Esophagus (tissue), 2 donors: Measurements from ENCODE around the gene TMEM147. TPM values are rescaled to one million over a fixed set of nuclear protein-coding genes. Genes with fewer than 3 reads are reported as not detected.

Experiments
- H3K27ac ChIP-seq, 2 donors: one replicate each; pipeline ENCODE4 v1.5.1; 2013; ENCODE audit warnings: low read depth in 2 of 2, mild to moderate bottlenecking in 2 of 2, inconsistent platforms in 1 of 2, low read length in 1 of 2, moderate library complexity in 1 of 2
- H3K27me3 ChIP-seq, 2 donors: one replicate each; pipeline ENCODE4 v1.6.1; 2013; ENCODE audit warnings: low read length in 2 of 2, control low read depth in 1 of 2, mild to moderate bottlenecking in 1 of 2; ENCODE audit not compliant: insufficient read depth in 2 of 2, control insufficient read depth in 1 of 2
- H3K36me3 ChIP-seq, 2 donors: one replicate each; pipeline ENCODE4 v1.6.1; 2013; ENCODE audit warnings: low read length in 1 of 2; ENCODE audit not compliant: control insufficient read depth in 2 of 2, insufficient read depth in 2 of 2
- H3K4me1 ChIP-seq, 2 donors: one replicate each; pipeline ENCODE4 v1.6.1; 2013; ENCODE audit warnings: low read length in 1 of 2; ENCODE audit not compliant: control insufficient read depth in 2 of 2, insufficient read depth in 2 of 2
- H3K4me3 ChIP-seq, 2 donors: one replicate each; pipeline ENCODE4 v1.5.1; 2013; ENCODE audit warnings: low read length in 2 of 2, mild to moderate bottlenecking in 2 of 2, low read depth in 1 of 2, moderate library complexity in 1 of 2
- H3K9me3 ChIP-seq, 2 donors: one replicate each; pipeline ENCODE4 v1.6.1; 2013; ENCODE audit warnings: mild to moderate bottlenecking in 2 of 2, low read depth in 1 of 2, low read length in 1 of 2, moderate library complexity in 1 of 2; ENCODE audit not compliant: control insufficient read depth in 2 of 2, insufficient read depth in 1 of 2
- WGBS, 2 donors: extraction: QIAGEN DNeasy Blood & Tissue Kit; methylation state at CpG; one replicate each; pipeline ENCODE4 v1.1.7; 2013; 5-methylcytosine and 5-hydroxymethylcytosine counted together
- polyA plus RNA-seq, 2 donors: library from polyadenylated mRNA; stranded (reverse); fragments of 200-250 nt; gene quantifications; one replicate each; pipeline ENCODE4 v1.2.3, GENCODE V29; 2013
- donor health status: healthy with polysubstance abuse.
- donor health status: Bipolar disorder and iron deficiency.

Gene TMEM147
- polyA plus RNA-seq, 2 donors = 61.7 to 145 TPM

DNA sequence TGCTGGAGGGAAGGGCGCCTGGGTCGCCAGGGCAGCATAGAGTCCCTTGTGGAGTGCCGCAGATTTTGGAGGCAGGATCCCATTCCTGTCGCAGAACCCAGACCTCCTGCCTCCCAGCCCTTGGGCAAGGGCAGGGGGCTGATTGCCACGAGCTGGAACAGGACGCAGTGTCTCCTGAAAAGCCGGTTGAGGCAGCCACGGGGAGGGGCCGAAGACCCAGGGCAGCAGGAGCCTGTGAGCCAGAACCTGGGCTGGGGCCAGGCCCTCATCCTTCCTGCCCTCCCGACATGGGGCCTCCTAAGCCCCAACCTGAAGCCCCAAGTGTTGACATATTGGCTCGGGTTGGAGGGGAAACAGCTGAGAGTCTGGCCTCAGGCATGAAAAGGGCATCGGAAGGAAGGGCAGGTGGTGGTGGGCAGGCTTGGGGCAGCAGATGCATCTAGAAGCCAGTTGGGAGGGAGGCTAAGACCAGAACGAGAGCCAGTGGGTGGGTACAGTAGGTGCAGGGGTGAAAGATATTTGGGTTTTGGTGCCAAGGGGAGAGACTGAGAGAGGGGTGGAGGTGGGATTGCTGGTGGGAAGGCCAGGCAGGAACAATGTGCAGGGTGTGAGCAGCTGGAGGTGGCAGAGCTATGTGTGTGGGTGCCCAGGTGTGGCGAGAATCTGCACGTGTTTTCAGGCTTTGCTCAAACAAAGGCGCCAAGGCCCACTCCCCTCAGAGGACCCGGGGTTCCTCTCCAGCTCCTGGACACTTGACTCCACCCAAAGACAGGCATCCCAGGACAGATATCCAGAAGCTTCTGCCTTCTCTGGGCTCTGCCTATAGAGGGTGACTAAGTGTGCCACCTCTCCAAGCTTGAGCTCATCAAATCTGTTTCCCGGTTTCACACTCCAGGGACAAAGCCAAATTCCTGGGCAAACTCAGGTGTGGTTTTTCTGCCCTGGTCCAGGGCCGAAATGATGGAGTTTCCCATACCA lies 15.9 kb upstream of the TMEM147 start:
- Histone ChIP-seq H3K4me1 (peaks cover 3 to 25% of the 10 kb centered on the region in 2 donors), H3K4me3 (no peak overlapping the region), H3K9me3 (peaks cover 0 to 4% of the 10 kb centered on the region in 2 donors), H3K27me3 (peaks cover 0 to 3% of the 10 kb centered on the region in 2 donors), H3K27ac (peak overlapping the region; percentile 71 to 91), H3K36me3 (peaks cover 0 to 4% of the 10 kb centered on the region in 2 donors)
- 36 to 42% methylated on average over 19 of the region's 19 CpGs for WGBS, 2 donors

DNA sequence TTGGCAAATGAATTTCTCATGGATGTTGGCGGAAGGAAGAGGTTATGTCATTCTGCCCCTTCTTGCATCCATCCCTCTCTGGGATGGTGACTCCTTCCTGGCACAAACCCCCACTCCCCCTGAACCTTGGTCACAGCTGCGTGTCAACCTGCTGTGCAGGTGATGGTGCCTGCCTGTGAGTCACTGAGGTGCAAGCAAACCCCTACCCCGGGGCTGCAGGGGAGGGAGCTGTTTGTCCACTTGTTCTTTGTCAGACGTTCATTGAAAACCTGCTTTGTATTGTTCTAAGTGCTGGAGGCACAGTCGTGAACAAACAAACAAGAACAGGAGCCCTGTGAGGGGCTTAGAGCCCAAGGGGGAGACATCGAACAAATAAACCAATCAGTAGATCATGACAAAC lies 14.1 kb upstream of the TMEM147 start:
- H3K4me3 ChIP-seq = no peak overlapping the region
- H3K9me3 ChIP-seq = peaks cover 0 to 4% of the 10 kb centered on the region in 2 donors
- H3K4me1 ChIP-seq = peaks cover 3 to 25% of the 10 kb centered on the region in 2 donors
- peaks cover 0 to 3% of the 10 kb centered on the region in 2 donors for H3K27me3 ChIP-seq
- WGBS, 2 donors = 36 to 47% methylated on average over 6 of the region's 6 CpGs
- H3K36me3 ChIP-seq = no peaks in the 10 kb centered on the region
- peak overlapping the region in 1 of 2 donors; percentile 63 for H3K27ac ChIP-seq

DNA sequence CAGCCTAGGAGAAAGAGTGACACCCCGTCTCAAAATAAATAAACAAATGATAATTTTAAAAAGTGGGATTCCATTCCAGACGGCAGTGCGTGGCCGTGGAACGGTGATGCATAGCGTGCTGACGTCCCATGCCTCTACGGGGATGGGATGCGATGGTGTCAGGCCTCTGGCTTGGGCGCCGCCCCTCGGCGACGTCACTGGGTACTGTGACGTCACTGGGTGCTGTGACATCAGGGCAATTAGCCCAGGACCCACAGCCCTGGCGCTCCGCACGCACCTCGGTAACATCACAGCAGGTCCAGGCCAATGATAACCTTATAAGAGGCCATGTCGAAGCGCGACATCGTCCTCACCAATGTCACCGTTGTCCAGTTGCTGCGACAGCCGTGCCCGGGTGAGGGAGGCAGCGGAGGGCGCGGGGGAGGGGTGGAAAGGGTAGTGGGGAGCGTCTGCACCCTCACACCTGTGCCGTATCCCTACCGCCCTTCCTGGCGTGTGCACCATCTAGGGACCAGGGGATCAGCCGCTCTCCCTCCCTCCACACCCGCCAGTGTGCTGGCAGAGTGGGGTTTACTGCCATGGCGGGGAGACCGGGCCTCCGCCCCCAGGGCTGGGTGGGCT lies 12.1 kb upstream of the TMEM147 start, which contains the start of gene GAPDHS:
Gene GAPDHS (plus strand): TSS at position 256 of the 621 bp plus-strand sequence. CDS start 72 bp downstream, at position 328.
- no peak within 1 kb of the TSS for H3K27ac ChIP-seq
- WGBS, 2 donors = 31 to 33% methylated on average over 38 to 39 of the region's 39 CpGs
- peaks cover 0 to 3% of the 10 kb centered on the region in 2 donors for H3K27me3 ChIP-seq
- no peaks in the 10 kb centered on the region for H3K36me3 ChIP-seq
- H3K4me1 ChIP-seq = peaks cover 3 to 20% of the 10 kb centered on the region in 2 donors
- H3K4me3 ChIP-seq = no peak within 1 kb of the TSS
- H3K9me3 ChIP-seq = peaks cover 0 to 4% of the 10 kb centered on the region in 2 donors

DNA sequence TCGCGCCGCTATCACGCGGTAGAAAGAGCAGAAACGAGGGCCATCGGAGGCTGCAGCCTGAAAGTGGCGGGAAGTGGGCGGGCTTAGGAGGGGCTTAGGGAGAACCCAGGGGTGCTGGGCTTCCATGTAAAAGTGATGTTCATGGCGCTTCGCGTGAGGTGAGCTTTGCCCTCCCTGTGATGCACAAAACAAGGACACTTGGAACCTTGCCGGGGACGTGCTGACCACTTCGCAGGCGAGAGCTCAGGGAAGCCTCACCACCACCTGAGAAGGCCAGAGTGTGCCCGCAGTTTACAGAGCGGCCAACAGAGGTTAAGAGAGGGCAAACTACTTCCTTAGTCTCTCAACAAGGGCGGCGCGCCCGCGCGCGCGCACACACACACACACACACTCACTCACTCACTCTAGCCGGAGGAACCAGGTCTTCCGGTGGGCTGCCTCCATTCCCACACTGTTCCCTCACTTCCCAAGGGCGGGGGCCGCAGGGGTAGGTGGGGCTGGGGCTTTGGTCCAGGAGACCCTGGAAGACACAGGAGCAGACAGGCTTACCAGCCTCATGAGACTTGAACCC lies 11.5 kb upstream of the TMEM147 start:
- H3K27me3 ChIP-seq = peaks cover 0 to 3% of the 10 kb centered on the region in 2 donors
- H3K4me3 ChIP-seq = no peak overlapping the region

DNA sequence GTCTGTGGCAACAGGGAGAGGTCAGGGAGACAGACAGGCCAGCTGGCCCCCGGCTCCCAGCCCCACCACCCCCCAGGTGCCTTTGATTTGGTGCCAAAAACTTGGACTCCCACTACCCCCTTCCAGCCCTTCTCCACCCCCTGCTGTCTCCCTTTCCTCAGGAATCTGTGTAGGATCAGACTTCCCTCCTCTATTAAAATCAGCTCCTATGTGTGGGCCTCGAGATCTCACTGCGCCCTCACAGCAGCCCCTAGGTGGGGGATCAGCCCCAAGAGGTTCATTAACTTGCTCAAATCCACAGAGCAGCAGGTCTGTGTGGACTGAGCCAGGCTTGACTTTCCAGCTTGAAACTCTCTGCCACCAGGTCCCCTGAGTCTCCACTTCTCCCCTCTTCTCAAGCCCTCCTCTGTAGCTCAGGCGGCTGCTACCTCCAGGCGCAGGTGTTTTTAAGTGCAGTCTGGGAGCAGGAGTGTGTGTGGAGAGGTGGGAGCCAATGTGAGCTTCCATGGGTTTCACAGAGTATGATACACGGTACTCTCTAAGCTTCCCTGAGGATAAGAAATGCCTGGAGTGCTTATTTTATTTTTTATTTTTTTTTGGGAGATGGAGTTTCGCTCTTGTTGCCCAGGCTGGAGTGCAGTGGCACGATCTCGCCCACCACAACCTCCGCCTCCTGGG lies 10.5 kb upstream of the TMEM147 start:
- peaks cover 0 to 3% of the 10 kb centered on the region in 2 donors for H3K27me3 ChIP-seq
- peaks cover 0 to 4% of the 10 kb centered on the region in 2 donors for H3K9me3 ChIP-seq
- H3K4me3 ChIP-seq = no peak overlapping the region
- no peaks in the 10 kb centered on the region for H3K36me3 ChIP-seq
- peaks cover 3 to 8% of the 10 kb centered on the region in 2 donors for H3K4me1 ChIP-seq
- no peak overlapping the region for H3K27ac ChIP-seq
- WGBS, 2 donors = 66 to 74% methylated on average over 10 of the region's 10 CpGs

More for the DNA sequence above, 11.5 kb upstream of the TMEM147 start:
- Histone ChIP-seq H3K4me1 (peaks cover 3 to 16% of the 10 kb centered on the region in 2 donors), H3K27ac (no peak overlapping the region), H3K36me3 (no peaks in the 10 kb centered on the region), H3K9me3 (peaks cover 0 to 4% of the 10 kb centered on the region in 2 donors)
- WGBS, 2 donors = 3 to 4% methylated on average over 30 of the region's 30 CpGs

DNA sequence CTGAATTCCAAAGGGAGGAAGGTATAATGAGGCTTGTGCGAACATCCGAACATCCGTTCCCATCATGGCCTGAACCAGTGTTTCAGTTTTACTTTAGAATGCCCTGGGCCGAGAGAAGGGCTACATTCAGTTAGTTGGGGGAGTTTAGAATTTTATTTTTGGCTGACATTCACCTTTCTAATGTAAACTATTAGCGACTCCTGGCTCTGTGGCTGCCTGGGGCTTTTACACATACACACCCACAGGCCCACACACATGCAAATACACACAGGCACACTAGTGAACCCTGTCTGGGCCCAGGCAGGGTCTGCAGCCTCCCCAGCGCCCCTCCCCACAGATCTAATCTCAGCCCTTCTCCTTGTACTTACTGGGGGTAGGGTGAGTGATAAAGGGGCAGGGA lies 6.1 kb upstream of the TMEM147 start:
- WGBS, 2 donors = 68 to 69% methylated on average over 6 of the region's 6 CpGs
- H3K27ac ChIP-seq = no peak overlapping the region
- H3K4me1 ChIP-seq = peaks cover 0 to under 1% of the 10 kb centered on the region in 2 donors
- H3K36me3 ChIP-seq = peaks cover 0 to 7% of the 10 kb centered on the region in 2 donors
- no peak overlapping the region for H3K4me3 ChIP-seq
- no peaks in the 10 kb centered on the region for H3K9me3 ChIP-seq
- H3K27me3 ChIP-seq = no peaks in the 10 kb centered on the region

DNA sequence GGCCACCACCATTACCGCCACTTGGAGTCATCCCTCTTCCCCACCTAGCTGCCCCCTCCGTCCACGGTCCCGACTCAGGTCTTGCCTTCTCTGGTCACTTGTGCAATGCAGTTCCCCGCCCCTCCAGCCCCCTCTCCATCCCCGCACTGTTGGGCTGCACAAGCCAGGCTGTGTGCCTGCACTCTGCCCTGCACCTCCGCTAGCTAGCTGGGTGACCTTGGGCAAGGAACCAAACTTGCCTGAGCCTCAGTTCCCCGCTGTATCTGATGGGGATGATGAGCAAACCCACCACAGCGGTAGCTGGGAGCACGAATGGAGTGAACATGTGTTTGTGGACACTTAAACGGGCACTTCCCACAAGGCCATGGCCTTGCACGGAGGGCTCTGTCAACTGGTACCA lies 5.6 kb upstream of the TMEM147 start:
- peaks cover 0 to 5% of the 10 kb centered on the region in 2 donors for H3K4me1 ChIP-seq
- H3K36me3 ChIP-seq = peaks cover 0 to 7% of the 10 kb centered on the region in 2 donors
- no peak overlapping the region for H3K4me3 ChIP-seq
- 88 to 93% methylated on average over 12 of the region's 12 CpGs for whole genome bisulfite sequencing, 2 donors
- H3K9me3 ChIP-seq = no peaks in the 10 kb centered on the region
- no peaks in the 10 kb centered on the region for H3K27me3 ChIP-seq
- H3K27ac ChIP-seq = no peak overlapping the region

DNA sequence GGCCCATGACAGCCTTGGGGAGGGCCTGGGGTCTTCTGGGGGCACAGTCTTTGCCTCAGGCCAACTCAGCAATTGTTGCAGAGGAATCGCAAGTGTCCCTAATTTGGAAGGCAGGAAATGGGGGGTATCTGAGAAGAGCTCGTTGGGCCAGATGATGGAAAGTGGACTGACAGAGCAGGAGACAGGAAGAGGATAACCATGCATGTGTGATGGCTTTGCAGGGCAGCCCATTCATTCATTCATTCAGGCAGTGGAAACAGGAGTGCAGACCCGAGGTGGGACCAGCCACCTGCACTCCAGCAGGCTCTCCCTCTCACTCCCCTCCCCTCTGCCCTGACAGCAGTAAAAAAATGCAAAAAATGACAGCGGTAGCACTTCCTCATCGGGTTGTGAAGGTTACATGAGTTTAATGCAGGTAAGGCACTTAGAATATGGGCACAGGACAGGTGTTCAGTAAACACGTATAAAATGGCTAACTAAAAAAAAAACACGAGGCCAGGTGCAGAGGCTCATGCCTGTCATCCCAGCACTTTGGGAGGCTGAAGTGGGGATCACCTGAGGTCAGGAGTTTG lies 5.0 kb upstream of the TMEM147 start:
- Histone ChIP-seq H3K36me3 (peaks cover 0 to 7% of the 10 kb centered on the region in 2 donors), H3K4me3 (no peak overlapping the region), H3K9me3 (no peaks in the 10 kb centered on the region), H3K4me1 (peaks cover 0 to 5% of the 10 kb centered on the region in 2 donors), H3K27ac (no peak overlapping the region), H3K27me3 (no peaks in the 10 kb centered on the region)
- 78 to 80% methylated on average over 7 of the region's 7 CpGs for WGBS, 2 donors
